ENCODE data around the gene SLC6A17.

DNA sequence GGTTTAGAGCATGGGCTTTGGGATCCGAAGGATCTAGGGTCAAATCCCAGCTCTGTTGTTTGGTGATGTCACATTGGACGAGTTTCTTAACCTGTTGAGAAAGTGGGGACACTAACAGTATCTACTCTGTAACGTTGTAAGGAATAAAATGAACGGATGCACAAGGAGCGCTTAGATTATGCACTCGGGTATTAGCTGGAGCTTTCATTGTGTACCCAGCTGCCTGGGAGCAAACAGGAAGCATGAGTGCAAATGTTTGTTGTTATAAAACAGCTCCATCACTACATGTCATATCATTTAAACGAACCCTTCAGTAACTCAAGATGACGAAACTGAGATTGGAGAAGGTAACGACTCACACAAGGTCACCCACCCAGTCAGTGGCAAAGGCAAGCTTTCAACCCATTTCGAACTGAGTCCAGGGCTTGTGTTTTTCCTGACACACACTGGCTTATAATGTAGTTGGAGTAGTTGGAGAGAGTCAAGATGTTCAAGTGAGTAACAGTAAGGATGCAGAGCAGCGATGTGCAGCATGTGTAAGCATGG lies 16.2 kb upstream of the SLC6A17 start:
- TF ChIP-seq, protein P1, sequence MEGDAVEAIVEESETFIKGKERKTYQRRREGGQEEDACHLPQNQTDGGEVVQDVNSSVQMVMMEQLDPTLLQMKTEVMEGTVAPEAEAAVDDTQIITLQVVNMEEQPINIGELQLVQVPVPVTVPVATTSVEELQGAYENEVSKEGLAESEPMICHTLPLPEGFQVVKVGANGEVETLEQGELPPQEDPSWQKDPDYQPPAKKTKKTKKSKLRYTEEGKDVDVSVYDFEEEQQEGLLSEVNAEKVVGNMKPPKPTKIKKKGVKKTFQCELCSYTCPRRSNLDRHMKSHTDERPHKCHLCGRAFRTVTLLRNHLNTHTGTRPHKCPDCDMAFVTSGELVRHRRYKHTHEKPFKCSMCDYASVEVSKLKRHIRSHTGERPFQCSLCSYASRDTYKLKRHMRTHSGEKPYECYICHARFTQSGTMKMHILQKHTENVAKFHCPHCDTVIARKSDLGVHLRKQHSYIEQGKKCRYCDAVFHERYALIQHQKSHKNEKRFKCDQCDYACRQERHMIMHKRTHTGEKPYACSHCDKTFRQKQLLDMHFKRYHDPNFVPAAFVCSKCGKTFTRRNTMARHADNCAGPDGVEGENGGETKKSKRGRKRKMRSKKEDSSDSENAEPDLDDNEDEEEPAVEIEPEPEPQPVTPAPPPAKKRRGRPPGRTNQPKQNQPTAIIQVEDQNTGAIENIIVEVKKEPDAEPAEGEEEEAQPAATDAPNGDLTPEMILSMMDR (IDR thresholded peaks at IDR 0.05; ENCODE audit: low read depth, low read length) = no peak
- TF ChIP-seq EZH2phosphoT487 (IDR thresholded peaks at IDR 0.05; ENCODE audit: low read depth) = no peak
